Mesothelial cell of epicardium (in vitro differentiated cells): Measurements from ENCODE around the gene PAFAH2. TPM values are rescaled to one million over a fixed set of nuclear protein-coding genes. Genes with fewer than 3 reads are reported as not detected.
A peak's percentile ranks its signal among the peaks of the same experiment; 100 is the strongest.

Experiments used
- DNase-seq, 2 experiments: peaks; one replicate each; pipeline ENCODE4 v3.0.0; 2021; ENCODE audit warnings: low spot score in 2 of 2; ENCODE audit not compliant: unreplicated experiment in 2 of 2
- H3K27ac Mint-ChIP-seq: 2 replicates; pipeline ENCODE4 v1.8.0; 2021; ENCODE audit warnings: mixed read lengths
- H3K27me3 Mint-ChIP-seq: 2 replicates; pipeline ENCODE4 v1.8.0; 2021; ENCODE audit warnings: low read depth, mixed read lengths
- H3K36me3 Mint-ChIP-seq: 2 replicates; pipeline ENCODE4 v1.8.0; 2021; ENCODE audit warnings: mixed read lengths
- H3K4me1 Mint-ChIP-seq: 2 replicates; pipeline ENCODE4 v1.8.0; 2021; ENCODE audit warnings: mixed read lengths
- H3K4me3 Mint-ChIP-seq: 2 replicates; pipeline ENCODE4 v1.8.0; 2021; ENCODE audit warnings: mild to moderate bottlenecking, moderate library complexity, mixed read lengths
- H3K9me3 Mint-ChIP-seq: 2 replicates; pipeline ENCODE4 v1.8.0; 2021; ENCODE audit warnings: mixed read lengths
- total RNA-seq: library from RNA; stranded (reverse); gene quantifications from 3 replicates; pipeline ENCODE4 v1.2.1, GENCODE V29; 2021
- TF ChIP-seq, protein P1 (sequence below): fragments of 200-600 bp; sonication (generic); IDR thresholded peaks from one replicate; pipeline ENCODE4 v1.5.0; 2021; ENCODE audit warnings: antibody characterized with exemption; ENCODE audit not compliant: unreplicated experiment

Gene PAFAH2
- total RNA-seq, 1 donor from 2014 or later: 9.1 TPM

DNA sequence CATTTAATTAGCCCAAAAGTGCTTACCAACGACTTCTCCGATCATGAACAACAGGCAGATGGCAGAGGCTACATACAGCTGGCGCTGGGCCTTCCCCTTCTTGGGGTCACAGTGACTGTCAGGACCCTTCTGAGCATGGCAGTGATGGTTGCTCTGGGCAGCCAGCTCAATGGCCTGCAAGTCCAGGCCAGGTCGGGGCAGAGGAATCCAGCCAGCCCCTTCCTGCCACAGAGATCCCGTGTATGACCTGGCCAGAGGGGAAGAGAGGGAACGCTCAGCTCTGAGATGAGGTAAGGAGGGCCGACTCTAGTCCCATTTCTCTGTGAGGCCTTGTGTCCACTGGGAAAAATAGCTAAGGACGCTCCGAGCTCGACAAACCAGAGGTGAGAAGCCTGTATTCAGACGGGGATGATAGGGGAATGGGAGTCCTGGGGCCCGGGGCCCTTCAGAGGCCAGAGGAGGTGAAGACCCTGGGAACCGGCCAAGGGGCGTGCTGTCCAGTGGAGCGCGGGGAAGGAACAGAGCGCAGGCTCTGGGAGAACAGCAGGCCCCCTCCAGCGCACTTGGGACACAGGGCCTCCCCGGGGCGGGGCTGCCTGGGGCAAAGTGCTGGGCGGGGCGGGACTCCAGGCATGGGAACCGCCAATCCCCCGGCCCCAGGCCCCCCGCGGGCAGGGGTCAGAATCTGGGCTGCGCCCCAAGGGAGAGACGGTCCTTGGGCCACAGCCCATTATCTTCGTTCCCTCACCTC lies 47.3 kb upstream of the PAFAH2 start:
- H3K27me3 Mint-ChIP-seq: peaks cover 61% of the 10 kb centered on the region
- H3K27ac Mint-ChIP-seq: peak overlapping the region; percentile 62
- H3K36me3 Mint-ChIP-seq: no peaks in the 10 kb centered on the region
- no peak for DNase-seq
- TF ChIP-seq, protein P1, sequence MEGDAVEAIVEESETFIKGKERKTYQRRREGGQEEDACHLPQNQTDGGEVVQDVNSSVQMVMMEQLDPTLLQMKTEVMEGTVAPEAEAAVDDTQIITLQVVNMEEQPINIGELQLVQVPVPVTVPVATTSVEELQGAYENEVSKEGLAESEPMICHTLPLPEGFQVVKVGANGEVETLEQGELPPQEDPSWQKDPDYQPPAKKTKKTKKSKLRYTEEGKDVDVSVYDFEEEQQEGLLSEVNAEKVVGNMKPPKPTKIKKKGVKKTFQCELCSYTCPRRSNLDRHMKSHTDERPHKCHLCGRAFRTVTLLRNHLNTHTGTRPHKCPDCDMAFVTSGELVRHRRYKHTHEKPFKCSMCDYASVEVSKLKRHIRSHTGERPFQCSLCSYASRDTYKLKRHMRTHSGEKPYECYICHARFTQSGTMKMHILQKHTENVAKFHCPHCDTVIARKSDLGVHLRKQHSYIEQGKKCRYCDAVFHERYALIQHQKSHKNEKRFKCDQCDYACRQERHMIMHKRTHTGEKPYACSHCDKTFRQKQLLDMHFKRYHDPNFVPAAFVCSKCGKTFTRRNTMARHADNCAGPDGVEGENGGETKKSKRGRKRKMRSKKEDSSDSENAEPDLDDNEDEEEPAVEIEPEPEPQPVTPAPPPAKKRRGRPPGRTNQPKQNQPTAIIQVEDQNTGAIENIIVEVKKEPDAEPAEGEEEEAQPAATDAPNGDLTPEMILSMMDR: no peak
- H3K4me1 Mint-ChIP-seq: peaks cover 40% of the 10 kb centered on the region
- H3K4me3 Mint-ChIP-seq: peak overlapping the region; percentile 72
- no peaks in the 10 kb centered on the region for H3K9me3 Mint-ChIP-seq

DNA sequence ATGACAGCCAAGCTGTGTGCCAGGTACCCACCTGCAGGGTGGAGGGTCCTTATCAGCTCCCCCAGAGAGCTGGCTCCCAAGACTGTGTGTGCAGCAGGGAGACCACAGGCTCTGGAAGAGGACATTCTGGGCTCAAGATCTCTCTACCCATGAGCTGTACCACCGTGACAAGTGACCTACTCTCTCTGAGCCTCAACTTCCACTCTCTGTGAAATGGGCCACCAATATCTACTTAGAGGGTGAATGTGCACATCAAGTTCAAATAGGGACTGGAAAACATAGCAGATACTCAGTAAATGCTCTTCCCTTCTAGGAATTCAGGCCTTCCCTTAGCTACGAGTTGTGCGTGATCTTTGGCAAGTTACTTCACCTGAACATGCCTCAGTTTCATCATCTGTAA lies 46.6 kb upstream of the PAFAH2 start:
- no peaks in the 10 kb centered on the region for H3K9me3 Mint-ChIP-seq
- no peak overlapping the region for H3K27ac Mint-ChIP-seq
- TF ChIP-seq, protein P1: no peak
- no peak for DNase-seq
- H3K36me3 Mint-ChIP-seq: no peaks in the 10 kb centered on the region
- peaks cover 58% of the 10 kb centered on the region for H3K27me3 Mint-ChIP-seq
- peaks cover 33% of the 10 kb centered on the region for H3K4me1 Mint-ChIP-seq
- no peak overlapping the region for H3K4me3 Mint-ChIP-seq

DNA sequence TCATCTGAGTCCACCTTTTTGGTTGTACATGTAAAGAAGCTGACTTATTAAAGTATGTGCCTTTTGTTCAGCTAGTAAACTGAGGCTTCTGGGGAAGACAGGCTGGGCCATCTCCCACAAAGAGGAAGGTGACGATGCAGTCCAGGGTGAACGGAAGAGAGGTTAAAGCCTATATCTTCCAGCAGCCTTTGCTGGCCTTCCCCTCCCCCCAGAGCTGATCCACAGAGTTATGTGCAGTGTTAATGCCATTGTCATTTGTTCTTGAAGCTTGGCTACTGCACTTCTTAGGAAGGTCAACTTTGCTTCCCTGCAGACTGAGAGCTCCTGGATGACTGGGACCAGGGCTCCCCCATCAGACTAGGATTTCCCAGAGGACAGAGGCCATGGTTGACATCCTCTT lies 45.9 kb upstream of the PAFAH2 start:
- TF ChIP-seq, protein P1: no peak
- DNase-seq: no peak
- Mint-ChIP-seq H3K27me3 (peaks cover 53% of the 10 kb centered on the region), H3K9me3 (no peaks in the 10 kb centered on the region), H3K36me3 (no peaks in the 10 kb centered on the region), H3K4me3 (peak overlapping the region; percentile 22), H3K27ac (peak overlapping the region; percentile 12), H3K4me1 (peaks cover 27% of the 10 kb centered on the region)

DNA sequence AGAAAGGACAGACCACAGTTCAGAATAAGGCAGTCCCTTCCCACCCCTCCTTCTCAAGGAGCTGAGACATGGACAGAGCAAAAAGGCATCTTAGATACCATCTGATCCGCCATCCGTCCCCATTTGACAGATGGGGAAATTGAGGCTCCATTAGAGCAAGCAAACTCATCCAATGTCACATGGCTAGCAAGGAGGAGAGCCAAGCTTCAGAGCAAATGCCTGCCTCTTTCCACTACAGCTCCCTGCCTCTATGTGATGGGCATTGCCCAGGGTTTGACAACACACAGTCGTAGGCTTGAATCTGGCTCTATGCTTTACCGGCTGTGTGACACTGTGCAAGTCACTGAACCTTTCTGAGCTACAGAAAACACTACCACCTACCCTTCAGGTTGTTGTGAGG lies 44.1 kb upstream of the PAFAH2 start:
- TF ChIP-seq, protein P1: no peak
- no peaks in the 10 kb centered on the region for H3K36me3 Mint-ChIP-seq
- H3K9me3 Mint-ChIP-seq: no peaks in the 10 kb centered on the region
- H3K27ac Mint-ChIP-seq: no peak overlapping the region
- H3K27me3 Mint-ChIP-seq: peaks cover 36% of the 10 kb centered on the region
- peaks cover 17% of the 10 kb centered on the region for H3K4me1 Mint-ChIP-seq
- no peak for DNase-seq
- H3K4me3 Mint-ChIP-seq: no peak overlapping the region

DNA sequence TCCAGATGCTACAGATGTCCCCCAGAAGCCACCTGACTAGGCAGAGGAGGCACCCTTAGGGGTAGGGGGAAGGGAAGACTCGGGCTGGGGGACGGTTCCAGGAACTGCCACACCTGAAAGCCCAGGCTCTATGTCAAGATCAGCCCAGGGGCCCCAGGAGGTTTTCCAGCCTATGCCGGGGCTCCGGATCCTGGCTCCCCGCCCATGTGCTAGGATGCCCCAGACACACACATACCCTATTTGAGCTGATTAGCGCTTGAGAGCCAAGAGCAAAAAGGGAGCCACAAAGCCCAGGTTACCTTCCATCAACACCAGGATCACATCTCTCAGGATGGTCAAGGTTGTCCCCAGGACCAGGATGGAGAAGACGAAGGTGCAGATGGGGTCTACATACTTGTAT lies 43.5 kb upstream of the PAFAH2 start:
- Mint-ChIP-seq H3K27me3 (peaks cover 31% of the 10 kb centered on the region), H3K4me3 (no peak overlapping the region), H3K27ac (no peak overlapping the region), H3K4me1 (peaks cover 20% of the 10 kb centered on the region), H3K9me3 (no peaks in the 10 kb centered on the region), H3K36me3 (no peaks in the 10 kb centered on the region)
- TF ChIP-seq, protein P1: no peak
- no peak for DNase-seq
